HG03378 (cell line): ENCODE results near the gene CERK.

Experiments
- ATAC-seq: cut with Tn5 transposase; IDR thresholded peaks from one replicate; pipeline ENCODE4 v1.9.1; 2021; ENCODE audit warnings: mild to moderate bottlenecking, moderate library complexity; ENCODE audit not compliant: unreplicated experiment

CERK gene

GRCh38 chr22:46665151-46665695, 72.8 kb downstream of the CERK start:
- ATAC-seq: no peak

- no peak for ATAC-seq
These were observed 73.7 kb downstream of the CERK start for GRCh38 chr22:46664301-46664855.

- no peak for ATAC-seq
These were observed 74.5 kb downstream of the CERK start for GRCh38 chr22:46663436-46664100.

DNA sequence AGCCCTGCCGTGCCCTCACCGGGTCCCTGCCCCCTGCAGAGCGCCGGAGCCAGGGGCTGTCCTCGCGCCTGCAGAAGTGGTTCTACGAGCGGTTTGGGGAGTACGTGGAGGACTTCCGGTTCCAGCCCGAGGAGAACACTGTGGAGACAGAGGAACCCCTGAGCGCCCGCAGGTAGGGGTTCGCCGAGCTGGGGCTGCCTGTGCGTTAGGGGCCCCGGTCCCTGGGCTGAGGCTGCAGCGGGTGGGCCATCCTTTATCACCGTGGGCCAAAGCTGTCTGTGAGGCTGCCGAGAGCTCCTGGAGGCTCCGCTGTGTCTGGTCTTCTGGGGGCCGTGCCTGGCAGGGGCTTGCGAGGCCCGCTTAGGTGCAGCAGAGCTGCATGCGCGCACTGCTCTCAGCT, 75.1 kb downstream of the CERK start:
- ATAC-seq: no peak

DNA sequence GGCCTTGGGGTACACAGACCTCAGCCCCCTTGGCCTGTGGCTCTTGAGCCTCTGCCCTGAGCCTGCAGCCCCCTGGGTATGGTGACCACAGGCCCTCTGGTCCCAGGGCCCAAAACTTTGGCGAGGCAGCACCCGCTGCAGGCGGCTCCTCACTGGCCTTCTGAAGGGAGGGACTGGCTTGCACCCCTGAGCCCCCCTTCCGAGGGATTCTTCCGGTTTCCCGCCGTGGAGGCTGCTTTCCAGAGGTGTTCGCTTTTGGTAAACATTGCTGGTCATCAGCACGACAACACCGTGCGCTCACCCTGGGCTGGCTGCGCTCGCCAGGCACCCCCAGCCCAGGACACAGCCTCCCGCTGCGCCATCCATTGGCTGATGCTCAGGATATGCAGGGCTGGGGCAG, 75.8 kb downstream of the CERK start:
- no peak for ATAC-seq

- ATAC-seq: no peak
These were observed 76.7 kb downstream of the CERK start for GRCh38 chr22:46661221-46661851.

DNA sequence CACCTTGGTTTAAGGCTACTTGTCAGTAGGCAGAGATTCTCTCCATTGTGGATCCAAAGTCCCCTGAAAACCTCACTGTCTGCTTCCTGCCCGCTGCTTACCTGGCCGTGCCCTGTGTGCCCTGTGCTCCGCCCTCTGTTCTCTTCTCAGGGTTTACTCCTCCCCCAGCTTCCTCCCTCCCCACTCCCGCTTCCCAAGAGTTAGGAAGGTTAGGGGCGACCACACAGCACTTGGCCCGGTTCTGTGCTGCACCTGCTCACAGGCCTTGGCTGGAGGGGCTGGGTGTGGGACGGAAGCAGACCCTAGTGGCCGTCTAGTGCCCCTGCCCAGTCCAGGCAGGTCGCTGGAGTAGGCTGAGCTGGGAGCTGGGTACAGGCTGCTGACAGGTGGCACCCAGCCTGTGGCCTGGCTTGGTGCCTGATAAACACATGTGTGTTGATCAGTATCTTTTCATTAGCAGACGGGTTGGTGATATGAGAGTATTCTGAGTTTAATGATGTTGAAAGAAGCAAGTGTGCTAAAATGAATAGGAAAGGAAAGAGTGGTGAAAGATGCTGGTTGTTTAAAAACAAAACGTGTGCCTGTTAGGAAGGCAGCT, 77.3 kb downstream of the CERK start:
- no peak for ATAC-seq

DNA sequence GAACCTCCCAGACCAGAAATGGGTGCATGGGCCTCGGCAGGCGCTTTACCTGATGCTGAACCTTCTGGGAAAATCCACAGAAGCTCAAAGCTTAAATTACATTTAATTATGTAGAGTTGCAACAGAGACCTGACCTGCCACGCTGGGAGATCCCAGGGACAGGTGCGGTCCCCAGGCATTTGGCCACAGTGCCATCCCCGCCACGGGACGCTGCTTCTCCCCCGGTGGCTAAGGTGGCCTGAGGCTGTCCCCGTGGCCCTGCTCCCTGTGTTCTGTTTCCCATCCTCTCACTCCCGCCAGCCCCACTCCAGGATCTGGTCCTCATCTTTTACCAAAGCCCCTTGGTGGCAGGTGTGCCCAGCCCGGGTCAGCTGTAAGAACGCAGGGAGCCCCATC, 78.3 kb downstream of the CERK start:
- ATAC-seq: no peak

- ATAC-seq: no peak
These were observed 78.8 kb downstream of the CERK start for GRCh38 chr22:46659059-46659790.

GRCh38 chr22:46657996-46658947, 79.8 kb downstream of the CERK start:
- no peak for ATAC-seq

DNA sequence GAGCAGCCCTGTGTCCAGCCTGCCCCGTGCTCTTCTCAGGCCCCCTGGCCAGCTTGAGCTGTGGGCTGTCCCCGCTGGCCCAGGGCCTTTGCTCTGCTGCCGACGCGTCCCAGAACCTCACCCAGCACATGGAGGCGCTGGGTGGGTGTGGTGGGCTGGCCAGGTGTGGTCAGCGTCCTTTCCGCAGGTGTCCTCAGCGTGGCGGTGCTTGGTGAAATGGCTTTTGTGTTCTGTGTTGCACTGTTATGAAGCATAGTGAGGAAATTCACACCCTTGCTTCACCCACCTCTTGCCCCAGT, 80.4 kb downstream of the CERK start:
- no peak for ATAC-seq

- ATAC-seq: no peak
These were observed 81.0 kb downstream of the CERK start for GRCh38 chr22:46656856-46657654.

GRCh38 chr22:46655861-46656608, 82.0 kb downstream of the CERK start:
- no peak for ATAC-seq

GRCh38 chr22:46654927-46655595, 83.0 kb downstream of the CERK start:
- no peak for ATAC-seq

DNA sequence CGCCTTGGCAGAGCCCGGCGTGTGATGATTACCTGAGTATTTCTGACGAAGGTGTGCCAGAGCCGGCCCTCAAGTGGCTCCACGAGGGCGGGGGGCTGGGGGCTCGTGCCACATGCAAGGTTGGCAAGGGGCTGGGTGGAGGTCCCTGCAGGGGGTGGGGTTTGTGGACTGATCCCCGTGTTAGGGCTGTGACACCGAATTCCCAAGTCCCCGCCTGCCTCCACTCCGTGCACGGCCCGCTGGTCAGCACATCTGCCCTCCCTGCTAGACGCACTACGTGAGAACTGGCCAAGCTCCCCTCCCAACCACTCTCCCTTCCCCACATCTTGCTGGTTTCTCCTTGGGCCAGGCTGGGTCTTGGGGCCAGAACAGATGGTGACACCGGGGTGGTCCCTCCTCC, 83.6 kb downstream of the CERK start:
- ATAC-seq: no peak

GRCh38 chr22:46653596-46653995, 84.5 kb downstream of the CERK start:
- no peak for ATAC-seq

GRCh38 chr22:46652847-46653331, 85.2 kb downstream of the CERK start:
- no peak for ATAC-seq
